HG02571 (cell line): ENCODE data around the gene LRRC7.

Source experiments
- ATAC-seq: cut with Tn5 transposase; IDR thresholded peaks from one replicate; pipeline ENCODE4 v1.9.1; 2021; ENCODE audit warnings: mild to moderate bottlenecking, moderate library complexity; ENCODE audit not compliant: unreplicated experiment

The LRRC7 gene

DNA sequence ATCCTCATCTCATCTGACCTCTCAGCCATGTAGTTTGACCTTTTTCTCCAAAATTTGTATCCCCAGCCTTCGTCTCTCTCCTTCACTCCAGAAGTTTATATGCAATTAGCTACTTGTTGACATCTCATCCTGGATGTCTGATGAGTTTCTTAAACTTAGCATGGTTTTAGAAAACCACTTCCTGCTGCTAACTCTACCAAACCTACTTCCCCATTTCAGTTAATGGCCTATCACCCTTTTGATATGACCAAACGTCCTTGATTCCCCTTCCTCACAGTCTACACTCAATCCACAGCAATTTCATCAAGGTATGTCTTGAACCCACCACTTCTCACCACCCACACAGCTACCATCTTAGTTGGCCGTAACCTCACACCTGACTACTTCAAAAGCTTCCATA, 515.8 kb downstream of the LRRC7 start:
- ATAC-seq: no peak

DNA sequence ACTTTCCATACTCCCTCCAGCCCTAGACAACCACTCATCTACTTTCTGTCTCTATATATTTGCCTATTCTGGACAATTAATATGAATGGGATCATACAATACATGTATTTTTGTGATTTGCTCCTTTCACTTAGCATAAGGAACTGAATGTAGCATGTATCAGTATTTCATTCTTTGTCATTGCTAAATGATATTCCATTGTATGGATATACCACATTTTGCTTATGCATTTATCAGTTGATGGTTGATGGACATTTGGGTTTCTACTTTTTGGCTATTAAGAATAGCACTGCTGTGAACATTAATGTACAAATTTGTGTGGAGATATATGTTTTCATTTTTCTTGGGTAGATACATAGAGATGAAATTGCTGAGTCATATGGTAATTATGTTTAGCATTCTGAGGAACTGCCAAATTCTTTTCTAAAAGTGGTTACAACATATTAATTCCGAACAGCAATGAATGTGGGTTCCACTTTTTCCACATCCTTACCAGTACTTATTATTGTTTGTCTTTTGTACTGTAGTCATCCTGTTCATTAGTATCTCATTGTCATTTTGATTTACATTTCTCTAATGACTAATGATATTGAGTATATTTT, 516.7 kb downstream of the LRRC7 start:
- ATAC-seq: no peak

DNA sequence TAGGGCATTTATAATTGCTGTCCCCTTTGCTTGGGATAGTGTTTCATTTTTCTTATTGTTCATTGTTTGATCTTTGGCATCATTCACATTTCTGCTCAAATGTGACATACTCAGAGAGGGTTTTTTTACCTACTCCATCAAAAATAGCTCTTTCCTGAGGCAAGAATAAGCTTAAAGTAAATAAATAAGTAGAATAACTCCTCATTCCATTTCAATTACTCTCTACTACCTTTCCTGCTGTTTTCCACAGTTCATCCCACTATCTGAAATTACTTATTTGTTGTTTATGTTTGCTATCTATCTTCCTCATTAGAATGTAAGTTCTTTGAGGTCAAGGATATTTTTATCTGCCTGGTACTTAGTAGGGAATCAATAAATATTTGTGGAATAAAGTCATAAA, 517.8 kb downstream of the LRRC7 start:
- no peak for ATAC-seq

DNA sequence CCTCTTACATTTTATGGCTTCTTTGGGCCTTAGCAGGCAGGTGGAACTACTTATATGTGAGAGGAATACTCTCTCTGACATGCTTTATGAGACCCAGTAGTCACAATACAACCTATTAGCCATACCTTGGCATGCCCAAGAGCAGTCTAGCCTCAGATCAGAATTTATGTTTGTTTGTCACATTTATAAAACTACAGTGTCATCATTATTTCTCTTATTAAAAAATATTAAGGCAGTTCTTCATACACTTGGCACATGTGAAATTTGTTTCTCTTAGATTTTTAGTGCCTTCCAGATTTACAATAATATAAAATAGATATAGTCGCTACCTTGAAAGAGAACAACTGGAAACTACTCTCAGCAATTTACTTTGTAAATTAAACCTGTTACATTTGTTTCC, 519.2 kb downstream of the LRRC7 start:
- no peak for ATAC-seq

DNA sequence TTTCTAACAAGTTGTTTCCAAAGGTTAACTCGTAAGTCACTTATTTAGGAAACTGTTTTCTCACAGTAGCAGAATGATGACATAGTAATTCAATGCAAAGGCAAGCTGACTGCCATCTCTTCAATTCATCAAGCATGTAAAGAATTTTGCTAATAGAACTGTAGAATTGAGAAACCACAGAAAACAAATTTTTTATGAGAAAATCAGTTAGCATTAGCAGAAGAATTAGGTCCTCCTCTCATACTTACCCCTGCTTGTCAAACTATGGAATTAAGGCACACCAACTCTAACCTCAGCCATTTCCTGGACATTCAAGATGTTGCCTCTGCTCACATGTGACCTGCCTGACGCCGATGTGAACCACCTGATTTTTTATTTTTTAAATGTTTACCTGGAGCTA, 522.4 kb downstream of the LRRC7 start:
- no peak for ATAC-seq

DNA sequence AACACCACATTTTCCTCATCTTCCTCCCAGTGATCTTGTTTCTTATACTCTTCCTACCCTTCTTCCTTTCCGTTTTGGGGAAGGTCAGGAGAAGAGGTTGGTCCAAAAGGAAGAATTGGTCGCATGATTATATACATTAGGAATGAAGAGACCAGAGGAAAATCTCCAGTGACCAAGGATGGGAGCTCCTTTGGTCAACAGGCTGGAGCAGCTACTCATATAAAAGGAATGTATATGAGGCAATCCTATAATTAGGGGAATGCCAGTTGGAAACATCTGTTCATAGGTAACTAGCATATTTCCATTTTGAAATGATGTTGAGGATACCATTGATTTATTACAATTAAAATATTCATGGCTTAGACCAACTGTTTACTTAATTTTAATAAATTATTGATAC, 523.2 kb downstream of the LRRC7 start:
- ATAC-seq: no peak

DNA sequence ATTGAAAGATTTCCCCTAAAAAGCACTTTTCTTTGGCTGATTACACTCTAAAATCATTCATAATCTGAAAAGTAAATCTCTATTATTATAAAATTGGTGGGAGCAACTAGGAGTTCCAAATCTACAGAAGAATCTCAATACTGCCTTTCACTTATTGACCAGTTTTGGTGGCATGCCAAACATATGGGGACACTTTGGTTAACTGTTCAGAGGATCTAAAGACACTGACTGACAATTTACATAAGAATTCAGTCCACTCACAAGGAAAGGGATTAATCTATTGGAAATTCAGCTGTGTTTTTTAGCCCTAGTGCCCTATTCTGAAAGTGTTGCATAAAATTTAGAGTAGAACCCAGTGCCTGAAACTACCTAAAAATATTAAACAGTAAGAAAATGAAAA, 524.1 kb downstream of the LRRC7 start:
- no peak for ATAC-seq

DNA sequence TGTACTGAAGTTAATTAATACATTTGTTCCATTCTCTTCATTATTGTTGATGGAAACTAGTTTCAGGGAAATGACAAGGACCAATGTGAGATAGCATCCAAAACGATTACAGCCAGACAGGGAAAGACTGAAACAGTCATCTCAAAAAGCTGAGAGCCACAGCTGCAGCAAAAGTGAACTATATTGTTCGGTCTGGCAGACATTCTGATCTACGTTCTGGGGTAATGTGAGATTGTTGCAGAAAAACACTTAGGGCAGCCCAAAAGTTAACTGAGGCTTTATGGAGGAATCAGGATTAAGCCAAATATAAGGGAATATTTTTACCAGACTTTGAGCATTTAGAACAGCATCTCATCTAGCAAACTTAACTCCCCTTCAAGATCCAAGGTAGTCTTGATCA, 524.8 kb downstream of the LRRC7 start:
- ATAC-seq: no peak

DNA sequence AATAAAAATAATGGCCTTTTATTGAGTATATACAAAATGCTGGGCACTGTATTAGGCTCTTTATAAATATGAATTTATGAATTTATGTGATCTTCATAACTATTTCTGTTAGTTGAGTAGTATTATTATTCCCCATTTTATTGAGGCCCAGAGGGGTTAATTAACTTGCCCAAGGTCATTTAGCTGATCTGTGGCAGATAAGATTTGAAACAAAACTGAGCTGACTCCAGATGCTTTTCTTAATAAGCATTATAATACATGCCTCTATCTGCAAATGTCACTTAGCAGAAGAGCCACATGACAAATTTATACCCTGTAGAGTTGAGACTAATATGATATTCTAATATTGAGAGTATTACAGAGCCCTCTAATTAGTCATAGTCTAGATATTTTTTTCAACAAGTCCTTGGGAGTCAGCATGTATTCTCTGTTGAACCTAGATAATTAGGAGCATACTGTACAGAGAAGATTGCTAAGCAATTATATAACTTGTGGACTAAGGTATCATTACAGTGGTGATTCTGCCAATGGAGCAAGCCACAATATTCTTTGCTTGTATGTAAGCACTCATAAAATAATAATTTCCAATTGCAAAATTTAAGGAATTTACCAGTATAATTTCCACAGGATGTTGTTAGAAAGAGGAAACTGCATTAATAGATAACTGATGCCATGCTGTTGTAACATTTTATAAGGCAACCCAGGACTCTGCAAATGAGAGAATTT, 525.7 kb downstream of the LRRC7 start:
- no peak for ATAC-seq

DNA sequence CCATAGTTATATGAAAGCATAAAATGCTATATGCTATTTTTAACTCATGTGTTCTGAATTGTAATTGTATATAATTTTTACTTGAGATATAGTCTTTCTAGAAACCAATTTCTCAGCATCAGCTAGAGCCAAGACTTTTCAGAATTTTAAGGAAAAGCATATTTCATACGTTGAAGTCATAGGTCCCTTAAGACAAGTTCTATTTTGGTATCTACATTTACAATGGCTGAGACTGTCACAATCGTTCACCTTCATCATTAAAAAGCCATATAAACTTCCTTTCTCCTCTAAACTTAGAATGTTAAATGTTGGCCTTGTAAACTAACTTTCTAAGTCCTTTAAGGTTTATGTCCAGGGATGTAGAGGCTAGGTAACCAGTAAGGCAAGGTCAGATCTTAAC, 533.5 kb downstream of the LRRC7 start:
- no peak for ATAC-seq

DNA sequence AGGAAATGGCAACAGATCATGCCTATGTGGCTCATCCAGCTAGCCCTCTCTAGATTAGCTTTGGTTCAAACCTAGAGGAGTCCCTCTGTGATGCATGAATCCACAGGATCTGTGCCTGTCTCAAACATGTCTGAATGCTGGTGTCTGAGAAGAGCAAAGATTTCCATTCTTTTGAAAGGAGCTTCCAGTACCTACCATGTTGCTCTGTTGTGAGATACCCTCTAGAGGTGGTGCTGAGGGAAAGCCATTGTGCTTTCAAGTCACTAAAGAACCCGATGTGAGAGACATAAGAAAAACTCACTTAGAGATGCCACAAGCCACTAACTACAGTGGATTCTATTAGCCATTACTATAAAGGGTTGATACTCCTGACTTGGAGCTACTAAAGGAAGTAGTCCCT, 534.1 kb downstream of the LRRC7 start:
- no peak for ATAC-seq

DNA sequence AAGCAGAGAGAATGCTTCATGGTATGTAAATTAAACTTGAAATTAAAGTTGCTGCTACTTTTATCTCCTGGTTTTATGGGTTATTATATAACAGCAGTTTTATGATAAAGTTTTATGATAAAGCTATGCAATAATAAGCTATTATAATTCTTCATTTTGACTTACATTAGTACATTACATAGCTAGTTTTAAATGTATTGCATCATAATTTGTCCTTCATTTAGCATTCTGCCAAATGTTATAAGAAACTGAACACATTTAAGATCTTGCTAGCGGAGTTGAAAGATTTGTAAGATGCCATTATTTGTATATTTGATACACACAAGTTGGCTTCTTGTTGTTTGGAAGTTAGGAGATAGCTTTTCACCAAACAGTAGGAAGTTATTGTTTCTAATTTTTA, 536.0 kb downstream of the LRRC7 start:
- no peak for ATAC-seq

DNA sequence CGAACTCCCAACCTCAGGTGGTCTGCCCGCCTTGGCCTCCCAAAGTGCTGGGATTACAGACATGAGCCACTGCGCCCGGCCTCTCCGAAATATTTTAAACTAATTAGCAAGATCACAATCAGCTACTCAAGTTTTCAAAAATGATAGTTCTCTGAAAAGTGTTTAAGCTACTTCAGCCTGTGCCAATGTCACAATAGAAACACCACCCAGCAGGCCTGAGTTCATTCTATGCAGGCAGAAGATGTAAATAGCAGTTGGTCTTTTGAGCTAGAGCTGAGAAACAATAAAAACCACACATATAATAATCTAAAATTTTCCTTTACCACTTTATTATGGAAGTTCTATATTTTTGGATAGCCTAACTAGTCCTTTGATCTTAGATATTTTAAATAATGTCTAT, 541.5 kb downstream of the LRRC7 start:
- ATAC-seq: no peak

DNA sequence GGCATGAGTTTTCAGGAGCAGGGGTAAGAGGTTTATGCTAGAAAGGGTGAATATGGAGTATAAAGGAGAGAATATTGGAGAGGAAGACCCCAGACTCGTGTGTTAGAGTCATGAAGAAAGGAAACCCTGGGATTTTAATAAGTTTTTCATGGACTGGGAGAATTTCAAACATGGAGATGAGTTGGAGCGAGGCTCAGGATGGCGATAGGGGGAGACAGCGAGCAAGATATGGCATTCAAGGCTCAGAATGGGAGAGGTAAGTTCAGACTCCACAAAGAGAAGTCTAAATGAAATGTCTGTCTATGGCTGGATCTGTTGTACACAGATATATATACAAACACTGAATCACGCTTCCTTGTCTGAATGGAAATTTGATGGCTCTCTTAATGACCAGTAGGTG, 545.1 kb downstream of the LRRC7 start:
- ATAC-seq: no peak

DNA sequence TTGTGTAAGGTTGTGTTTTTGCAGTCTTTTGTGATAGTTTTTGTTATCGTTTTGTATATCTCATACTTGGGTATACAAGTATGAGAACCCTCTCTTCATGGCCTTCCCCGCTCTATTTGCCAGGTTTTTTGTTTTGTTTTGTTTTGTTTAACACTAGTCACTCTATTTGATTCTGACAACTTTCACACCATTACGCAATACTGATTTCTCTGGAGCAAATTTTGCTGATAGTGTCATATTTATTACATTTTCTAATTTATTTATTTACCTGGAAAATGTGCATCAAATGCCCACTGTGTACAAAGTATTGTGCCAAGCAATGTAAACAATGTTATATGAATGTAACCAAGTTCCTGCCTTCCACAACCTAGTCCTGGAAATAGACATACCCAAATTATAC, 547.6 kb downstream of the LRRC7 start:
- ATAC-seq: no peak

DNA sequence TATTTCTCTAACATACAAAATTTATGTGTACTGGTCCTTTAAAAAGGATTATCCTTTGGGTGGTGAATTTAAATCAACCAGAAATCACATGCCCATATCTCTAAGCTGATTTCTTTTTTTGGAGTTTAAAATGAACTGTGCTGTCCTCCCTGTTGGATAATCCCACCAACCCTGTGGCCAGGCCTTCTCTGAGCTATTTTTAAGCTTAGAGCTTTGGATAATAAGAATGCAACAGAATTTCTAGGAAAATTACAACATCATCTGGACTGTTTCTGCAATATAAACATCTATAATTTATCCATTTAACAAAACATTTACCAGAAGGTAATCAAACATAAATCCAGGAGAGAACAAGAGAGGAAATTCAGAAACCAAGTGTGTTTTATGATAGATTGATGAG, 549.3 kb downstream of the LRRC7 start:
- ATAC-seq: no peak

DNA sequence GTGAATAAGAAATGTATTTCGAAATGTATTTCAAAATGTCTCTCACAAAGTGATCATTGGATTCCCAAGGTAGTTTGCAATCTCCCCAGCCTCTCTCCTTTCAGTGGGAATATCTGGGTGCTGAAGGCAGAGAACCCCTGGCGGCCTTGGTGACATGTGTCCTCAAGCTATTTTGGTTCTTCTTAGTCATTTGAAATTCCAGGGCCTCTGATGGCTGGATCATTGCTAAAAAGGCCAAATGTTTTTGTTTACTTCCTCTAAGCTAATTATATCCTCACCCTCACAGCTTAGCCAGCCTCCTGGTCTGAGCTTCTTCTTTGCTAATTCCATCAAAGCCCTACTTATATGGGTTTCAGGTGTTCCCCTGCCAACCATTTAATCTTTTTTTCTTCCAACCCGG, 566.4 kb downstream of the LRRC7 start:
- no peak for ATAC-seq

DNA sequence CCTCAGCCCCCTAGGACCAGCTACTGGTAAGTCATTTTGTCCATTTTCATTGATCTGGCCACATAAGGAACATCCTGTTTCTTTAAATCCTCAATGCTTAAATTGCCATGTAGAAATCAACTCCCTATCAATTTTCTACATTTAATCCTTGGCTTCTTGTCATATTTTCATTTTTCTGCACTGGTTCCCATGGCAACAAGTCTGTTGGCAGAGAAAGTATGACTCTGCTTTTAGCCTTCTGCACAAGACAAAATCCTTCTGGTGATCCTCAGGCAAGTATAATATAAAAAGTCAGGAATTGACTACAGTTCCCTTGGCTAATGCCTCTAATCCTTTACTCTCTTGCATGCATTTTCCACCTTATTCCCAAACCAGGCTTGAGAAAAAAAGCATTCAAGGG, 572.6 kb downstream of the LRRC7 start:
- ATAC-seq: no peak

DNA sequence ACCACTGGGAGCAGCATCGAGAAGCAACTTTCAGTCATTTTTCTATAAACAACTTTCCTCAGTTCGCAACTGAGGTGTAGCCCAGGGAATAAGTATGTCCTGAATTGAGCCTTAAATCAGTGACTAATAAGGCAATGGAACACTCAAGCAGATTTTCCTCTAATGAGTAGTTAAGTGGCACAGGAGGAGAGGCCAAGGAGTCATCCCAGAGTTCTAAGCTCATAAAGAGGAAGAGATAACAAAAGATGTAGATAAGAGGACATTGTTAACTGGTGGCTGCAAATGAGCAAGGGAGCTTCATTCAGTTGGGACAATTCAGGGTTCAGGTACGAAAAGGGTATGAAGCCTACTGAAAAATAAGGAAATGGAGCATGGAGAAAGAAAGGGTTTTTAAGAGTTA, 573.2 kb downstream of the LRRC7 start:
- ATAC-seq: no peak

DNA sequence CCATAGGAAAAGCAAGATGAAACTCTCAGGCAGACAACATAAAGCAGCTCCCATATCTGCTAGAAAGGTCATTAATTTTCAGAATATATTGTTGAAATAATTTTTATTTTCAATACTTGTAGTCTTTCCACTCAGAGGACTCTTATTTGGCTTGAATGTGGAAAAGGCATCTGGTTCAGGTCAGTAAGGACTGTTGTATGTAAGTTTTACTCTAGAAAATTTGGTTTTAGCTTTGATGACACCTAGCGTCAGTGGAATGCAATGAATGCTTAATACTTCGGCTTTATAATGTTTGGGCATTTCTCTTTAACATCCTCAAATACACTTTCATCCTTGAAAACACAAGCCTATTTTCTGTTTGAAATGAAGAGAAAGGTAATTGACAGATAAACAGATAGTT, 574.4 kb downstream of the LRRC7 start:
- ATAC-seq: no peak

DNA sequence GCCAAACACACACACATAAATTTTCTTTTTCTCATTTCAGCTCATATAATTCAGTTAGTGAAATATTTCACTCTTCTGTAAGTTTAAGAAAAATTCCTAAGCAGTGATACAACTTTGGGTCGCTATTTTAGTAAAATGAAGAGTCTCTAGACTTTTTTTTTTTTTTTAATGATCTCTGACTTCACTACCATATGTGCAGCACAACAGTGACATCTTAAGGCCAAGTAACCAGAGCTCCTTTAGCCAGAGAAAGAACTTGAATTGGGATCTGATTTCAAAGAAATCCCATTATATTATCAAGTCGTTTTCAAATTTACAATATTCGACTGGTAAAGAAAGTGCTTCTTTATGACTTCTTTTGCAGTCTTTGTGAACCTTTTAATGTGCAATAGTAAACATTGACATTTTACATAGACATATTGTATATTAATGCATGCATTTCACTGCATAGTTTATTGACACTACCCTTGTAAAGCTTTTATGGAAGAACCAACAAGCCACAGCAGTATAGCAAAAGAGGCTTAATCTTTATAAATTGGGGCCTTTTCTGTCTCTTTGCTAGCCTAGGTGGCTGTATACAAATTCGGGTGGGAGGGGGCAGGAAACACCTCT, 575.4 kb downstream of the LRRC7 start:
- ATAC-seq: no peak

DNA sequence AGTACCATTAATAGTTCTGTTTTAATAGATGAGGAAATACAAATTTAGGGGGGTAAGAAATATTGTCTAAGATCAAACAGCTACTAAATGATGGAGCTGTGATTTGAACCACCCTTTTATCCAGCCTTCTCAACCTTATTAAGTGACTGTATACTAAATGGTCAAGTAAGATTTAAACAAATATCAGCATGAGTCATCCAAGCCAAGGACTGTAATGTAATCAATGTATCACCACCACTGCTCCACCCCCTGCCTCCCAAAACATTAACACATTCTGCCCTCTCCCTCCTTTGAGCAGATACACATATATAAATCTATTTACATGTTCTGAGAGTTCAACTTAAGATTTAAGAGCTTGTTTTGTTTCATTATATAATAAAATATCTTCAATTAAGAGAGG, 578.8 kb downstream of the LRRC7 start:
- no peak for ATAC-seq

DNA sequence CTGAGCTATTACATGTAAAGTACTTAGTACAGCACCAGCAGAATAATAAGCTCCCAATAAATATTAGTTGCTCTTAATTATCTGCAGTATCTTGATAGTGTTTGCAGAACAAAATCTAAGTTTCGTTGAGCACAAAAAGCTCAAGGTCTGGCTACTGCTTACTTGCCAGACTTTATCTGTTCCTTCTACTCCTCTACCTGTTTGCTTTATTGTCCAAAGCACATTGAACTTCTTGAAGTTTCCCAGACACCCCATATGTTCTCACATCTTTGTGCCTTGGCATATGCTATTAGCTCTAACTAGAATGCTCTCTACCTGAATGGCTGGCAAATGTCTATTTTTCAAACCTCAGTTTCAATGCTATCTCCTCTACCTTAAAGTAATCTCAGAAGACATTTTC, 582.7 kb downstream of the LRRC7 start:
- no peak for ATAC-seq
